Neuronal stem cell (in vitro differentiated cells): Measurements from ENCODE around the gene STIM1.

Experiments used
- DNase-seq: peaks from one replicate; pipeline ENCODE4 v3.0.0-alpha.2; 2013; ENCODE audit warnings: low spot score
- H2AFZ ChIP-seq: one replicate; pipeline ENCODE4 v1.6.1; 2013; ENCODE audit warnings: mild to moderate bottlenecking, low read length, inconsistent platforms
- H2AK5ac ChIP-seq: 2 replicates; pipeline ENCODE4 v1.6.1; 2013; ENCODE audit warnings: low read depth, mild to moderate bottlenecking, inconsistent platforms, low read length, moderate library complexity, mixed read lengths
- H2BK120ac ChIP-seq: 2 replicates; pipeline ENCODE4 v1.6.1; 2013; ENCODE audit warnings: low read depth, mild to moderate bottlenecking, inconsistent platforms, low read length, moderate library complexity, mixed read lengths
- H2BK12ac ChIP-seq: one replicate; pipeline ENCODE4 v1.6.1; 2013; ENCODE audit warnings: low read length, inconsistent platforms
- H2BK15ac ChIP-seq: 2 replicates; pipeline ENCODE4 v1.6.1; 2013; ENCODE audit warnings: mild to moderate bottlenecking, low read length, inconsistent platforms, mixed read lengths
- H2BK5ac ChIP-seq: one replicate; pipeline ENCODE4 v1.6.1; 2013; ENCODE audit warnings: inconsistent platforms, mild to moderate bottlenecking, low read length, moderate library complexity
- H3K14ac ChIP-seq: one replicate; pipeline ENCODE4 v1.6.1; 2013; ENCODE audit warnings: low read length, inconsistent platforms
- H3K18ac ChIP-seq: 2 replicates; pipeline ENCODE4 v1.6.1; 2013; ENCODE audit warnings: low read length, inconsistent platforms
- H3K23ac ChIP-seq: 2 replicates; pipeline ENCODE4 v1.6.1; 2013; ENCODE audit warnings: low read depth, mild to moderate bottlenecking, mixed read lengths, low read length, inconsistent platforms; ENCODE audit not compliant: poor library complexity
- H3K27ac ChIP-seq: replicated peaks from 3 replicates; pipeline ENCODE4 v1.5.1; 2013; ENCODE audit warnings: low read length, inconsistent platforms
- H3K27me3 ChIP-seq, 3 experiments: 2 replicates each; pipeline ENCODE4 v1.6.1; 2013; ENCODE audit warnings: low read length in 3 of 3, mild to moderate bottlenecking in 2 of 3, inconsistent platforms in 1 of 3, low read depth in 1 of 3, mixed read lengths in 1 of 3, moderate library complexity in 1 of 3; ENCODE audit not compliant: control insufficient read depth in 3 of 3, insufficient read depth in 3 of 3
- H3K36me3 ChIP-seq, 2 donors: replicated peaks in 1 of 2; 2 replicates each; pipeline ENCODE4 v1.6.1; 2013; ENCODE audit warnings: low read length in 2 of 2; ENCODE audit not compliant: control insufficient read depth in 2 of 2, insufficient read depth in 2 of 2
- H3K4ac ChIP-seq: 2 replicates; pipeline ENCODE4 v1.6.1; 2013; ENCODE audit warnings: inconsistent platforms, mild to moderate bottlenecking, low read length, moderate library complexity
- H3K4me1 ChIP-seq, 2 donors: 1 replicate in 1 of 2; 2 replicates in 1 of 2; pipeline ENCODE4 v1.6.1; 2013; ENCODE audit warnings: low read length in 2 of 2, low read depth in 1 of 2; ENCODE audit not compliant: control insufficient read depth in 2 of 2, insufficient read depth in 1 of 2
- H3K4me2 ChIP-seq: one replicate; pipeline ENCODE4 v1.6.1; 2013; ENCODE audit warnings: mild to moderate bottlenecking, low read length, inconsistent platforms; ENCODE audit not compliant: insufficient read depth, poor library complexity, severe bottlenecking
- H3K4me3 ChIP-seq, 2 donors: 2 replicates each; pipeline ENCODE4 v1.5.1; 2013; ENCODE audit warnings: low read length in 2 of 2, mild to moderate bottlenecking in 2 of 2, inconsistent platforms in 1 of 2, moderate library complexity in 1 of 2
- H3K79me1 ChIP-seq: one replicate; pipeline ENCODE4 v1.6.1; 2013; ENCODE audit warnings: low read depth, mild to moderate bottlenecking, inconsistent platforms, low read length, moderate library complexity
- H3K9ac ChIP-seq: one replicate; pipeline ENCODE4 v1.6.1; 2013; ENCODE audit warnings: mild to moderate bottlenecking, low read depth, low read length, inconsistent platforms; ENCODE audit not compliant: poor library complexity
- H3K9me3 ChIP-seq, 2 donors: replicated peaks in 1 of 2; 2 replicates each; pipeline versions ENCODE3 to v1.6.1; 2013; ENCODE audit warnings: low read length in 2 of 2, mild to moderate bottlenecking in 2 of 2, inconsistent platforms in 1 of 2, low read depth in 1 of 2, mixed read lengths in 1 of 2, moderate library complexity in 1 of 2; ENCODE audit not compliant: control insufficient read depth in 2 of 2, insufficient read depth in 1 of 2
- H4K8ac ChIP-seq: one replicate; pipeline ENCODE4 v1.6.1; 2013; ENCODE audit warnings: low read depth, mild to moderate bottlenecking, inconsistent platforms, low read length, moderate library complexity
- H4K91ac ChIP-seq: one replicate; pipeline ENCODE4 v1.6.1; 2013; ENCODE audit warnings: low read length, low read depth, mild to moderate bottlenecking, inconsistent platforms; ENCODE audit not compliant: poor library complexity
- WGBS, 2 donors: extraction: QIAGEN DNeasy Blood & Tissue Kit; methylation state at CpG; one replicate each; pipeline ENCODE4 v1.1.7; 2013; ENCODE audit warnings: missing lambda C conversion rate in 2 of 2, mixed read lengths in 1 of 2; ENCODE audit not compliant: insufficient read length in 2 of 2, insufficient replicate concordance in 1 of 2; ENCODE audit errors: extremely low coverage in 2 of 2; 5-methylcytosine and 5-hydroxymethylcytosine counted together

The STIM1 gene

DNA sequence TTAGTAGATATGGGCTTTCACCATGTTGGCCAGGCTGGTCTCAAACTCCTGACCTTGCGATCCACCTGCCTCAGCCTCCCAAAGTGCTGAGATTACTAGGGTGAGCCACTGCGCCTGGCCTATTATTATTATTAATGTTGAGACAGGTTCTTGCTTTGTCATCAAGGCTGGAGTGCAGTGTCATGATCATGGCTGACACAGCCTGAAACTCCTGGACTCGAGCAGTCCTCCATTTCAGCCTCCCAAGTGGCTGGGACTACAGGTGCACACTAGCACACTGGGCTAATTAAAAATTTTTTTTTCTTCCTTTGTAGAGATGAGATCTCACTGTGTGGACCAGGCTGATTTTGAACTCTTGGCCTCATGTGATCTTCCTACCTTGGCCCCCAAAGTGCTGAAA is 102.0 kb downstream of the STIM1 start:
- Histone ChIP-seq H2AFZ (no peak overlapping the region), H3K27me3 (no peaks in the 10 kb centered on the region), H2AK5ac (no peak overlapping the region), H3K9me3 (no peaks in the 10 kb centered on the region), H3K18ac (no peak overlapping the region), H3K4me3 (no peak overlapping the region), H3K79me1 (no peaks in the 10 kb centered on the region), H2BK120ac (no peak overlapping the region), H4K91ac (no peak overlapping the region), H2BK5ac (no peak overlapping the region), H3K9ac (no peak overlapping the region), H3K4me2 (no peak overlapping the region), H2BK15ac (no peak overlapping the region), H3K23ac (no peak overlapping the region), H3K14ac (no peak overlapping the region), H3K4ac (no peak overlapping the region), H2BK12ac (no peak overlapping the region), H3K4me1 (peaks cover 0 to 3% of the 10 kb centered on the region in 2 donors), H3K36me3 (no peaks in the 10 kb centered on the region), H4K8ac (no peak overlapping the region), H3K27ac (no peak overlapping the region)
- no peak for DNase-seq
- no CpG with 5 or more reads among the region's 3 CpGs for WGBS, 2 donors

DNA sequence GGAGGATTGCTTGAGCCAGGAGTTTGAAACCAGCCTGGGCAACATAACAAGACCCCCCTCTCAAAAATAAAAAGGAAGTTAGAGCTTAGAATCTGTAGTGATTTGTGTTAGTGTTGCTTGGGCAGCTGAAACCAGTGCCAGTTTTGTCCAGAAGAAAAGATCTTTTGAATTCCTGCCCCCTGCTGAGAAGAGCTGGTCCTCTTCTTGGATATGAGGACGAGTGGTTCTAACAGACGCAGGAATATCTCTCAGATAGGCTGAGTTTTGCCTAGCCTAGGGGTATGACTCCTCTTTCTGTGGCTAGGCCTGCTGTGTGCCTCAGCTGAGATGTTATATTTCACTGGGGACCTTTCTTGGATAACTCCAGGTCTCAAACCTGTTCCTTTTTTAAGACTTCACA is 102.8 kb downstream of the STIM1 start:
- no peak overlapping the region for H3K4me3 ChIP-seq
- no CpG with 5 or more reads among the region's 2 CpGs for WGBS, 2 donors
- no peak overlapping the region for H3K27ac ChIP-seq
- H3K4ac ChIP-seq: no peak overlapping the region
- H3K14ac ChIP-seq: no peak overlapping the region
- H2BK5ac ChIP-seq: no peak overlapping the region
- H3K27me3 ChIP-seq: no peaks in the 10 kb centered on the region
- H4K8ac ChIP-seq: no peak overlapping the region
- no peak overlapping the region for H3K23ac ChIP-seq
- H2AK5ac ChIP-seq: no peak overlapping the region
- DNase-seq: no peak
- no peak overlapping the region for H2AFZ ChIP-seq
- no peak overlapping the region for H3K18ac ChIP-seq
- no peak overlapping the region for H2BK120ac ChIP-seq
- H3K9ac ChIP-seq: no peak overlapping the region
- H3K36me3 ChIP-seq: no peaks in the 10 kb centered on the region
- no peak overlapping the region for H2BK12ac ChIP-seq
- no peak overlapping the region for H3K4me2 ChIP-seq
- peaks cover 0 to 1% of the 10 kb centered on the region in 2 donors for H3K4me1 ChIP-seq
- H4K91ac ChIP-seq: no peak overlapping the region
- H3K79me1 ChIP-seq: no peaks in the 10 kb centered on the region
- no peak overlapping the region for H2BK15ac ChIP-seq
- H3K9me3 ChIP-seq: no peaks in the 10 kb centered on the region

DNA sequence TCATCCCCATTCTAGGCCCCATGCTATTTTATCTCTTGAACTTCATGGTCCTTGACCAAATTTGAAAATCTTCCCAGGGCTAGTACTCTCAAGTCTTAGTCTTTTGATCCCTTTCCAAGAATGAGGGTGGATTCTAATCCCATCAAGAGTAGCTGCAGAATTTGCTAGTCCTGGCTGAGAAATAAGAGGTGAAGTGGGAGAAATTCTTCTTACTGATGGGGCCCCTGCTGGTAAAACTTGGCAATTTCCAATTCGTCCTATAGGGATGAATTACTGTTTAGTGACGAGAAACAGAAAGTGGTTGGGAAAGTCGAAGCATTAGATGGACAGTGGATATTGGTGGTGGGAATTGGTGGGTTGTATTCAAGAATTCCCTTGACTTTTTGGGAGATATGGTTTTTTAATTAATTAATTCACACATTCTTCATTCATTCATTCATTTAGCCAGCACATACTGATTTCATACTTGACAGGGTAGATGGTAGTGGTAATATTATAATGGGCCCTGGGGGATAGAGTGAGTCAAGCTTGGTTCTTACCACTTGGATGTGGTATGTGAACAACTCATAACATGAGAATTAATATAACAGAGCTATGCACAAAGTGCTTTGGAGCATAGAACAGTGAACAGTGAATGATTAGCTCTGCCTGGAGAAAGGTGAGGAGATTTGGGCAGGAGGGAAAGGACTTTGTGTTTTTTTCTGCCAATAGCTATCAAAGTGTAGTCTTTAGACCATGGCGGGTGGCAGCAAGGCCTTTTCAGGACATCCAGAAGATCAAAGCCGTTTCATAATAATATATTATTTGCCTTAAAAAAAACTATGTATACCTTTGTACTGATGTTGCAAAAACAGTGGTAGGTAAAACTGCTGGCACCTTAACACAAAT is 103.8 kb downstream of the STIM1 start:
- H4K8ac ChIP-seq: no peak overlapping the region
- DNase-seq: no peak
- no peaks in the 10 kb centered on the region for H3K79me1 ChIP-seq
- no peak overlapping the region for H2AK5ac ChIP-seq
- no peak overlapping the region for H2BK5ac ChIP-seq
- no peaks in the 10 kb centered on the region for H3K9me3 ChIP-seq
- H3K9ac ChIP-seq: no peak overlapping the region
- H3K27ac ChIP-seq: no peak overlapping the region
- H3K4me3 ChIP-seq: no peak overlapping the region
- no peak overlapping the region for H4K91ac ChIP-seq
- no peak overlapping the region for H3K4me2 ChIP-seq
- no peak overlapping the region for H2AFZ ChIP-seq
- H3K4me1 ChIP-seq: peaks cover 0 to 3% of the 10 kb centered on the region in 2 donors
- no peak overlapping the region for H2BK15ac ChIP-seq
- H2BK12ac ChIP-seq: no peak overlapping the region
- H2BK120ac ChIP-seq: no peak overlapping the region
- no peak overlapping the region for H3K23ac ChIP-seq
- no peak overlapping the region for H3K14ac ChIP-seq
- H3K4ac ChIP-seq: peak overlapping the region; percentile 37
- no CpG with 5 or more reads among the region's 5 CpGs for WGBS, 2 donors
- no peaks in the 10 kb centered on the region for H3K27me3 ChIP-seq
- H3K36me3 ChIP-seq: no peaks in the 10 kb centered on the region
- H3K18ac ChIP-seq: no peak overlapping the region

GRCh38 chr11:3959903-3960265 is 104.4 kb downstream of the STIM1 start:
- no peak overlapping the region for H3K9ac ChIP-seq
- no peak overlapping the region for H3K27ac ChIP-seq
- peaks cover 0 to 3% of the 10 kb centered on the region in 2 donors for H3K4me1 ChIP-seq
- no peaks in the 10 kb centered on the region for H3K36me3 ChIP-seq
- H3K4me2 ChIP-seq: no peak overlapping the region
- H3K4me3 ChIP-seq: no peak overlapping the region
- no peak overlapping the region for H3K14ac ChIP-seq
- H2AK5ac ChIP-seq: no peak overlapping the region
- H3K18ac ChIP-seq: no peak overlapping the region
- no peak overlapping the region for H2BK5ac ChIP-seq
- DNase-seq: no peak
- no peak overlapping the region for H4K91ac ChIP-seq
- no peaks in the 10 kb centered on the region for H3K9me3 ChIP-seq
- no peaks in the 10 kb centered on the region for H3K79me1 ChIP-seq
- H2BK15ac ChIP-seq: no peak overlapping the region
- H2AFZ ChIP-seq: no peak overlapping the region
- no peak overlapping the region for H3K23ac ChIP-seq
- no peak overlapping the region for H2BK120ac ChIP-seq
- no peaks in the 10 kb centered on the region for H3K27me3 ChIP-seq
- H4K8ac ChIP-seq: no peak overlapping the region
- H2BK12ac ChIP-seq: no peak overlapping the region
- H3K4ac ChIP-seq: no peak overlapping the region
